Hepatocyte (in vitro differentiated cells): Measurements from ENCODE around the gene COX19.

ENCODE experiments used
- EZH2 ChIP-seq: fragments of 200-600 bp; sonication (generic); IDR thresholded peaks from 2 replicates; pipeline ENCODE4 v1.6.1; 2016; ENCODE audit warnings: antibody characterized with exemption, mild to moderate bottlenecking, borderline replicate concordance
- EZH2phosphoT487 ChIP-seq: fragments of 200-600 bp; sonication (generic); IDR thresholded peaks from one replicate; pipeline ENCODE4 v1.6.1; 2018; ENCODE audit warnings: antibody characterized with exemption, mild to moderate bottlenecking, low read depth, moderate library complexity; ENCODE audit not compliant: unreplicated experiment, severe bottlenecking
- TF ChIP-seq, protein P1 (sequence below): fragments of 200-600 bp; sonication (generic); IDR thresholded peaks from 2 replicates; pipeline ENCODE4 v1.5.1; 2016; ENCODE audit warnings: antibody characterized with exemption, mild to moderate bottlenecking; ENCODE audit not compliant: poor library complexity

DNA sequence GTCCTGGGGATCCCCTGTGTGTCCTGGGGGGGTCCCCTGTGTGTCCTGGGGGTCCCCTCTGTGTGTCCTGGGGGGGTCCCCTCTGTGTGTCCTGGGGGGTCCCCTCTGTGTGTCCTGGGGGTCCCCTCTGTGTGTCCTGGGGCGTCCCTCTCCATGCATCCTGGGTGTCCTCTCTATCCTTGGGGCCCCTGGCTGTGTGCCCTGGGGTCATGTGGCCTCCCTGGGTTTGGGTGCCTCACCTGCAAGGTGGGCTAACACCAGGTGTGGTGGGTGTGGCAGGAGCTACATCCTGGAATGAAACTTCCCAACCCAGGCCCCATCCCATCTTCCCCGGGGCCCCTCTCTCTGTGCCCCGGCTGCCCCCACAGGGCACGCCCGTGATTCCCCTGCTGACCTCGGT is 12.6 kb upstream of the COX19 start:
- TF ChIP-seq, protein P1, sequence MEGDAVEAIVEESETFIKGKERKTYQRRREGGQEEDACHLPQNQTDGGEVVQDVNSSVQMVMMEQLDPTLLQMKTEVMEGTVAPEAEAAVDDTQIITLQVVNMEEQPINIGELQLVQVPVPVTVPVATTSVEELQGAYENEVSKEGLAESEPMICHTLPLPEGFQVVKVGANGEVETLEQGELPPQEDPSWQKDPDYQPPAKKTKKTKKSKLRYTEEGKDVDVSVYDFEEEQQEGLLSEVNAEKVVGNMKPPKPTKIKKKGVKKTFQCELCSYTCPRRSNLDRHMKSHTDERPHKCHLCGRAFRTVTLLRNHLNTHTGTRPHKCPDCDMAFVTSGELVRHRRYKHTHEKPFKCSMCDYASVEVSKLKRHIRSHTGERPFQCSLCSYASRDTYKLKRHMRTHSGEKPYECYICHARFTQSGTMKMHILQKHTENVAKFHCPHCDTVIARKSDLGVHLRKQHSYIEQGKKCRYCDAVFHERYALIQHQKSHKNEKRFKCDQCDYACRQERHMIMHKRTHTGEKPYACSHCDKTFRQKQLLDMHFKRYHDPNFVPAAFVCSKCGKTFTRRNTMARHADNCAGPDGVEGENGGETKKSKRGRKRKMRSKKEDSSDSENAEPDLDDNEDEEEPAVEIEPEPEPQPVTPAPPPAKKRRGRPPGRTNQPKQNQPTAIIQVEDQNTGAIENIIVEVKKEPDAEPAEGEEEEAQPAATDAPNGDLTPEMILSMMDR: no peak
- TF ChIP-seq EZH2 (no peak), EZH2phosphoT487 (no peak)
